ENCODE data around the gene NTNG2. TPM values are rescaled to one million over a fixed set of nuclear protein-coding genes. Genes with fewer than 3 reads are reported as not detected.

NTNG2 gene
- total and polyA plus RNA-seq, 2 donors (not counting 3 experiments of a cell fraction or from before 2014, with no cell fraction given) = 0.08 to 0.88 TPM

DNA sequence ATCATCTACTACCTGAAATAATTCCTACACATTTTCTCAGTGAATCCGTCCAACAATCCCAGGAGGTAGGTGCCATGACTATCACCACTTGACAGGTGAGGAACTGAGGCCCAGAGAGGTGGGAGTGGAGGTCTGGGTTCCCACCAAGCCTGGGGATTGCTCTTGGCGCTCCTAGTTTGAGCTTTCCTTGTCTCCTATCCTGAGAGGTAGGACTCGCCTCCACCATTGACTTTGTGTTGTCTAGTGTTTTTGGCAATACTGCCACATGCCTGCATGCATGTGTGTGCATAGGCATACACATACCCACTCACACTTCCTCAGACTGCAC is 6.3 kb upstream of the NTNG2 start:
- H3K4me1 ChIP-seq (ENCODE audit: control insufficient read depth, extremely low read depth, insufficient read depth, low read length) = no peaks in the 10 kb centered on the region
- no peaks in the 10 kb centered on the region for H4K20me1 ChIP-seq (replicated peaks; ENCODE audit: control insufficient read depth, extremely low read depth, insufficient read depth, low read length)
- H3K27ac ChIP-seq (ENCODE audit: insufficient read depth, low read depth, low read length) = no peak overlapping the region
- no peaks in the 10 kb centered on the region for H3K79me2 ChIP-seq (ENCODE audit: control insufficient read depth, insufficient read depth, low read length)
- no peak overlapping the region for H3K4me2 ChIP-seq (ENCODE audit: insufficient read depth, low read length)
- dilution Hi-C loops (cut with MboI; ENCODE audit: extremely low pct_ligation_motif_present, low sequenced_read_pairs) (no loop called here), intact Hi-C loops (cut with micrococcal nuclease) (no loop called here)
- H3K9me3 ChIP-seq (replicated peaks; ENCODE audit: control insufficient read depth, insufficient read depth, low read length) = no peaks in the 10 kb centered on the region
- CTCF ChIA-PET = interaction anchor here (1.4 to 1.6 kb wide), 2 partner anchors 14 to 84 kb away, joined by 4 to 8 read pairs; no protein-coding TSS in a partner anchor
- POLR2A ChIA-PET = no interaction called here
- TF ChIP-seq POLR2A (IDR thresholded peaks at IDR 0.05; ENCODE audit: low read depth, low read length) (no peak), GATA2 (IDR thresholded peaks at IDR 0.05; ENCODE audit: insufficient read depth, insufficient read length, low read depth, low read length) (no peak), CTCF (IDR thresholded peaks at IDR 0.05; ENCODE audit: extremely low read depth in 1 of 2, insufficient read depth in 1 of 2, low read depth in 1 of 2, low read length in 2 of 2) (no peak), JUN (IDR thresholded peaks at IDR 0.05; ENCODE audit: borderline replicate concordance, insufficient read depth, insufficient read length, low read depth) (no peak), FOS (IDR thresholded peaks at IDR 0.05; ENCODE audit: borderline replicate concordance, insufficient read depth, low read length) (no peak), EZH2 (IDR thresholded peaks at IDR 0.05; ENCODE audit: borderline replicate concordance, low read depth, low read length, severe bottlenecking) (no peak), POLR2AphosphoS5 (IDR thresholded peaks at IDR 0.05; ENCODE audit: insufficient read depth, low read depth, low read length) (no peak), MYC (IDR thresholded peaks at IDR 0.05; ENCODE audit: low read depth, low read length) (no peak)
- TF ChIP-seq, protein P1, sequence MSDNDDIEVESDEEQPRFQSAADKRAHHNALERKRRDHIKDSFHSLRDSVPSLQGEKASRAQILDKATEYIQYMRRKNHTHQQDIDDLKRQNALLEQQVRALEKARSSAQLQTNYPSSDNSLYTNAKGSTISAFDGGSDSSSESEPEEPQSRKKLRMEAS (IDR thresholded peaks at IDR 0.05; ENCODE audit: insufficient read depth, insufficient read length) = no peak
- H3K9me1 ChIP-seq (replicated peaks; ENCODE audit: control insufficient read depth, extremely low read depth, insufficient read depth, low read length) = no peaks in the 10 kb centered on the region
- FAIRE-seq (no peak), DNase-seq (ENCODE audit: low read depth, low spot score) (no peak)
- BruUV-seq (replicated peaks) = no TSS peak
- H3K4me3 ChIP-seq (replicated peaks in 1 of 3; ENCODE audit: insufficient read depth in 1 of 3, low read depth in 1 of 3, low read length in 3 of 3) = no peak overlapping the region
- H3K27me3 ChIP-seq (ENCODE audit: control insufficient read depth in 2 of 2, insufficient read depth in 2 of 2, low read length in 2 of 2) = peaks cover 29% of the 10 kb centered on the region in 2 experiments
- no peak overlapping the region for H3K9ac ChIP-seq (replicated peaks; ENCODE audit: extremely low read depth, insufficient read depth, low read length)
- H2AFZ ChIP-seq (ENCODE audit: low read depth, low read length) = no peak overlapping the region
- H3K36me3 ChIP-seq (ENCODE audit: control insufficient read depth in 2 of 2, extremely low read depth in 1 of 2, insufficient read depth in 2 of 2, low read length in 2 of 2) = no peaks in the 10 kb centered on the region
